H1 (cell line): ENCODE results near the gene ACTR8. TPM values are rescaled to one million over a fixed set of nuclear protein-coding genes. Genes with fewer than 3 reads are reported as not detected.

Source experiments
- ASH2L ChIP-seq: fragments of 200-600, 300-600 bp; sonication (generic); IDR thresholded peaks from one replicate; pipeline ENCODE4 v1.7.1; 2017; ENCODE audit warnings: low read length
- BRCA1 ChIP-seq: IDR thresholded peaks from 2 replicates; pipeline ENCODE4 v1.6.1; 2012; ENCODE audit warnings: low read depth, low read length, improper control_type of control experiment
- CHD1 ChIP-seq: IDR thresholded peaks from 2 replicates; pipeline ENCODE4 v1.6.1; 2012; ENCODE audit warnings: low read depth, low read length, improper control_type of control experiment
- CHD2 ChIP-seq: IDR thresholded peaks from 2 replicates; pipeline ENCODE4 v1.6.1; 2012; ENCODE audit warnings: low read length, improper control_type of control experiment
- CTBP2 ChIP-seq: IDR thresholded peaks from 2 replicates; pipeline ENCODE4 v1.7.0; 2011; ENCODE audit warnings: borderline replicate concordance, mild to moderate bottlenecking, moderate library complexity, mixed read lengths, low read length; ENCODE audit not compliant: insufficient read depth, insufficient read length
- KDM4A ChIP-seq: IDR thresholded peaks from one replicate; pipeline ENCODE4 v1.7.1; 2012; ENCODE audit warnings: low read depth, mild to moderate bottlenecking, moderate library complexity, low read length, inconsistent platforms; ENCODE audit not compliant: severe bottlenecking
- PHF8 ChIP-seq: fragments of 200-600 bp; sonication (generic); conservative IDR thresholded peaks from 2 replicates; pipeline ENCODE4 v1.7.1; 2012; ENCODE audit warnings: low read depth, mild to moderate bottlenecking, inconsistent platforms, low read length, moderate library complexity
- TBP ChIP-seq: IDR thresholded peaks from 2 replicates; pipeline ENCODE4 v1.6.1; 2011; ENCODE audit warnings: low read depth, low read length, improper control_type of control experiment
- polyA plus RNA-seq, 7 experiments: library from polyadenylated mRNA; depleted of rRNA in 3 of 7; stranded (reverse) in 5 of 7; unstranded in 2 of 7; fragments of >200 nt in 5 of 7; fragments of 200-250 nt in 2 of 7; gene quantifications; 1 replicate in 5 of 7; 2 replicates in 1 of 7; 4 replicates in 1 of 7; pipeline versions ENCODE4 v1.2.1 to v1.2.3, GENCODE V29; 2011 to 2013; ENCODE audit warnings: missing spikeins in 2 of 7, mixed read lengths in 2 of 7
- total RNA-seq: library from RNA; stranded (reverse); fragmentation: NEBNext Ultra II Directional; extraction: Animal tissue kit (Norgen Biotek cat#: 25700); gene quantifications from 2 replicates; pipeline ENCODE4 v1.2.1, GENCODE V29; 2021
- TF ChIP-seq, protein P1 (sequence below): IDR thresholded peaks from 2 replicates; pipeline ENCODE4 v1.6.1; 2012; ENCODE audit warnings: inconsistent platforms

The ACTR8 gene
- total and polyA plus RNA-seq, 2 of the 8 experiments (the other 6 are each of a cell fraction or from before 2014, with no cell fraction given) = 8.3 to 26.9 TPM

DNA sequence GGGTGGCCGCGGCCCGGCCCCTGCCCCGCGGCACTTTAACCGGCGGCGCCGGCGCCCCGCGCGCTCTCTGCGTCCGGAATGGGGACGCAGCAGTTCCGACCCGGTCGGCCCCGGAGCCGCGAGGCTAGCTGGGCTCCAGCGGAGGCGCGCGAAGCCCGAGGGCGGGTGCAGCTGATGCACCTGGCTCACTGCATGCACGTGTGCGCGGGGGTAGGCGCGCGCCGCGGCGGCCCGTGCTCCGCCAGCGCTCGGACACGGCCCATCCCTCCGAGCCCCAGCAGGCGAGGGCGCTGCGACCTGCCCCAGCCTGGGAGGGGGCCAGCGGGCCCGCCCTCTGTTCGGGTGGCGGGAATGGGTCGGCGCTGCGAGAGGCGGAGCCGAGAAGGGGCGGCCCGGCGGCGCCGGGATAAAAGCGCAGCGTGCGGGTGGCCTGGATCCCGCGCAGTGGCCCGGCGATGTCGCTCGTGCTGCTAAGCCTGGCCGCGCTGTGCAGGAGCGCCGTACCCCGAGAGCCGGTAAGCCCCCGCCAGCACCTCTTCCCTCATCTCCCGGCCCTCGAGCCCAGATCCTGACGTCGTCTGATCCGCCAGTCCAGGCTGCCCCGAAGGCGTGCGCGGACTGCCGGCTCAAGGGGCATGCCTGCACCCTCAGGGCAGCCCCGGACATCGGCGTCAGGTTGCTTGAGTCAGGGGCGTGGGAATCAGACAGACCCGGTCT, 35.7 kb downstream of the ACTR8 start, which contains the start of the genes CHDH and IL17RB (continued):
- TF ChIP-seq ASH2L (peak; percentile 64), TBP (no peak), CHD1 (no peak), PHF8 (peak; percentile 63), BRCA1 (no peak), CHD2 (no peak), CTBP2 (no peak), KDM4A (peak; percentile 91)
- TF ChIP-seq, protein P1, sequence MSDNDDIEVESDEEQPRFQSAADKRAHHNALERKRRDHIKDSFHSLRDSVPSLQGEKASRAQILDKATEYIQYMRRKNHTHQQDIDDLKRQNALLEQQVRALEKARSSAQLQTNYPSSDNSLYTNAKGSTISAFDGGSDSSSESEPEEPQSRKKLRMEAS = peak; percentile 90
